ENCODE measurements around the gene SLC17A6.

GRCh38 chr11:22337596-22338485 lies at the start of gene SLC17A6:
- no peak for TF ChIP-seq EZH2phosphoT487 (IDR thresholded peaks at IDR 0.05; ENCODE audit: insufficient read depth, low read depth)
- no peak for TF ChIP-seq EZH2 (IDR thresholded peaks at IDR 0.05; ENCODE audit: insufficient read depth, poor library complexity, severe bottlenecking)

All from GM23248 (cell line).